K562 (cell line): ENCODE measurements around the gene APOA1. TPM values are rescaled to one million over a fixed set of nuclear protein-coding genes. Genes with fewer than 3 reads are reported as not detected.

ENCODE experiments used
- CTCF ChIP-seq, 3 experiments: IDR thresholded peaks in 2 of 3; conservative IDR thresholded peaks in 1 of 3; 2 replicates each; pipeline ENCODE4 v1.5.1; 2011 to 2012; ENCODE audit warnings: low read length in 3 of 3, mild to moderate bottlenecking in 3 of 3, control low read depth in 2 of 3, improper control_type of control experiment in 1 of 3, inconsistent platforms in 1 of 3, low read depth in 1 of 3, mixed read lengths in 1 of 3, moderate library complexity in 1 of 3; ENCODE audit not compliant: insufficient read depth in 2 of 3
- MTF1 ChIP-seq: fragments of 250-450 bp; sonication (Bioruptor Pico); IDR thresholded peaks from 2 replicates; pipeline ENCODE4 v1.9.0; 2021; ENCODE audit warnings: moderate library complexity, mild to moderate bottlenecking, inconsistent platforms, borderline replicate concordance
- SNAPC5 ChIP-seq: fragments of 250-450 bp; sonication (Bioruptor Pico); IDR thresholded peaks from 2 replicates; pipeline ENCODE4 v1.8.0; 2021; ENCODE audit warnings: moderate library complexity, mild to moderate bottlenecking, inconsistent platforms
- SRSF3 ChIP-seq: fragments of 200-400 bp; formaldehyde crosslinking; IDR thresholded peaks from 2 replicates; pipeline ENCODE4 v1.6.1; 2016; ENCODE audit warnings: mild to moderate bottlenecking, low read length, moderate library complexity; ENCODE audit not compliant: insufficient read depth
- ZBTB2 ChIP-seq: fragments of 450-650 bp; IDR thresholded peaks from 2 replicates; pipeline ENCODE4 v1.6.1; 2016; ENCODE audit warnings: antibody characterized with exemption
- ZFP36 ChIP-seq: fragments of 150-350 bp; IDR thresholded peaks from 2 replicates; pipeline ENCODE4 v1.6.1; 2018; ENCODE audit warnings: low read length, low read depth; ENCODE audit not compliant: partially characterized antibody
- polyA plus RNA-seq, 8 experiments: library from polyadenylated mRNA; depleted of rRNA in 4 of 8; stranded (reverse) in 5 of 8; unstranded in 3 of 8; fragments of >200 nt; fragmentation: Nextera tagmentation in 2 of 8; fragmentation: Illumina TruSeq in 1 of 8; extraction: Ambion mirVana in 2 of 8; extraction: Trizol in 1 of 8; gene quantifications; 2 replicates each; pipeline versions ENCODE4 v1.2.1 to v1.2.3, GENCODE V29; 2011 to 2014; ENCODE audit warnings: inconsistent platforms in 1 of 8, missing spikeins in 1 of 8
- total RNA-seq, 7 experiments: library from RNA; depleted of rRNA in 6 of 7; stranded (reverse); fragments of >200 nt in 6 of 7; fragmentation: Illumina TruSeq in 2 of 7; extraction: Trizol in 2 of 7; gene quantifications; 2 replicates each; pipeline versions ENCODE4 v1.2.1 to v1.2.3, GENCODE V29; 2011 to 2021; ENCODE audit warnings: low replicate concordance in 1 of 7

The APOA1 gene
- total and polyA plus RNA-seq, 9 of the 15 experiments (the other 6 are each of a cell fraction or from before 2014, with no cell fraction given) = 1.8 TPM; not detected in 8

GRCh38 chr11:116825434-116825833 lies 12.0 kb downstream of the APOA1 start (continued):
- TF ChIP-seq ZBTB2 (no peak), MTF1 (CRISPR knock-in tag) (no peak), ZFP36 (no peak), SNAPC5 (CRISPR knock-in tag) (no peak), SRSF3 (no peak), CTCF (IDR thresholded peaks at IDR 0.05 in 2 of 3, conservative IDR thresholded peaks at IDR 0.05 in 1 of 3; ENCODE audit: insufficient read depth in 2 of 3, low read depth in 1 of 3, low read length in 3 of 3) (peak; percentile 27 to 48 (median 39); a peak in 4 of 6 replicates)
- TF ChIP-seq, all 486 proteins: peak for 3
